ENCODE data around the gene PSME2. TPM values are rescaled to one million over a fixed set of nuclear protein-coding genes. Genes with fewer than 3 reads are reported as not detected.

PSME2 gene
- total and polyA plus RNA-seq, 2 of the 13 experiments (the other 11 are each of a cell fraction or from before 2014, with no cell fraction given) = 332 to 716 TPM

DNA sequence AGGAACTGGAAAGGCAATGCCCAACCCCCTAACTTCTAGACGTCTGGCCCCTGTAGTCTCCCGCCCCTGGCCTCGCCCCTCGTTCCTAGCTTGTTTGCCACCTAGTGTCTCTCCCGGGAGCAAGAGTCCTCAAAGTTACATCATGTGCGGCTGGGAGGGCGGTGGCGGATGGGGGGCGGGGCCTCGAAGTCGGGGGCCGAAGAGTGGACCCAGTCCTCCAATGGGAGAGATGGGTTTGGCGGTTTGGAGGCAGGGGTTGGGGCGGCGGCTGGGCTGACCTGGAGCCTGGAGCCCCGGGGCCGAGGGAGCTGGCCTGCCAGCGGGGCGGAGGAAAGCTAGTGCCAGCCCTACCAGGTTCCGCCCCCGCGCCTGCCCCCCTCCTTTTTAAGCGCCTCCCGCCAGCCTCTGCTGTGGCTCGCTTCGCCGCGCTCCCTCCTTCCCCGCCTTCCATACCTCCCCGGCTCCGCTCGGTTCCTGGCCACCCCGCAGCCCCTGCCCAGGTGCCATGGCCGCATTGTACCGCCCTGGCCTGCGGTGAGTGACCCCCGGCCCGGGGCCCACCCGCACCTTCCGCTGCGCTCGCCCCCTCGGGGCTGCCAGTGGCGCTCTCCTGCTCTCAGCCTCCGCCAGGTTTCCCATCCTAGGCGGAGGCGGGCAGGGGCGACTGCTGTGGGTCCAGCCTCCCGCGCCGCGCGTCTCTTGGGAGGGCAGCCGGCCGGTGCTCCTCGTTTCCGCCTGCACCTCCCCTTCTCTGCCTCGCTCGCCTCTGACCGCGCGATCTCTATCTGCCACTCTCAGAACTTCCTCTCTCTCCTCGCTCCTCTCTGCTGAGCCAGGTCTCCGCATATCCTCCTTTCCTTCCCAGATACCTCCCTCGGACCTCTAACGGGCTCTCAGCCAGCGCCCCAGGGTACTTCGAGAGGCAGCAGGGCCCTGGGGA lies 52.2 kb downstream of the PSME2 start, which contains the start of gene PCK2 (continued):
- peak; percentile 90; the same call in 1 of the 2 replicates for TF ChIP-seq HINFP (CRISPR knock-in tag; IDR thresholded peaks at IDR 0.05; ENCODE audit: low read depth)
- TF ChIP-seq DNMT3B (CRISPR knock-in tag; conservative IDR thresholded peaks at IDR 0.05) = no peak; the same call in 1 of the 2 replicates
- no peak for TF ChIP-seq ZNF703 (CRISPR knock-in tag; IDR thresholded peaks at IDR 0.05; ENCODE audit: borderline replicate concordance)
- TF ChIP-seq ZNF260 (CRISPR knock-in tag; IDR thresholded peaks at IDR 0.05; ENCODE audit: borderline replicate concordance, low read depth) = peak; percentile 96; the same call in 1 of the 2 replicates
- peak; percentile 79 for TF ChIP-seq HOXA3 (CRISPR knock-in tag; IDR thresholded peaks at IDR 0.05)
- TF ChIP-seq, protein P1, sequence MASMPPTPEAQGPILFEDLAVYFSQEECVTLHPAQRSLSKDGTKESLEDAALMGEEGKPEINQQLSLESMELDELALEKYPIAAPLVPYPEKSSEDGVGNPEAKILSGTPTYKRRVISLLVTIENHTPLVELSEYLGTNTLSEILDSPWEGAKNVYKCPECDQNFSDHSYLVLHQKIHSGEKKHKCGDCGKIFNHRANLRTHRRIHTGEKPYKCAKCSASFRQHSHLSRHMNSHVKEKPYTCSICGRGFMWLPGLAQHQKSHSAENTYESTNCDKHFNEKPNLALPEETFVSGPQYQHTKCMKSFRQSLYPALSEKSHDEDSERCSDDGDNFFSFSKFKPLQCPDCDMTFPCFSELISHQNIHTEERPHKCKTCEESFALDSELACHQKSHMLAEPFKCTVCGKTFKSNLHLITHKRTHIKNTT (CRISPR knock-in tag; IDR thresholded peaks at IDR 0.05) = peak; percentile 92; the same call in 1 of the 2 replicates
- peak; percentile 96 for TF ChIP-seq TOPORS (CRISPR knock-in tag; IDR thresholded peaks at IDR 0.05)
- peak; percentile 80 for TF ChIP-seq ZNF557 (CRISPR knock-in tag; IDR thresholded peaks at IDR 0.05)
- peak; percentile 96 for TF ChIP-seq SP5 (CRISPR knock-in tag; IDR thresholded peaks at IDR 0.05; ENCODE audit: borderline replicate concordance, low read depth)
- TF ChIP-seq ZNF274 (CRISPR knock-in tag; IDR thresholded peaks at IDR 0.05) = peak; percentile 98
- TF ChIP-seq, protein P2, sequence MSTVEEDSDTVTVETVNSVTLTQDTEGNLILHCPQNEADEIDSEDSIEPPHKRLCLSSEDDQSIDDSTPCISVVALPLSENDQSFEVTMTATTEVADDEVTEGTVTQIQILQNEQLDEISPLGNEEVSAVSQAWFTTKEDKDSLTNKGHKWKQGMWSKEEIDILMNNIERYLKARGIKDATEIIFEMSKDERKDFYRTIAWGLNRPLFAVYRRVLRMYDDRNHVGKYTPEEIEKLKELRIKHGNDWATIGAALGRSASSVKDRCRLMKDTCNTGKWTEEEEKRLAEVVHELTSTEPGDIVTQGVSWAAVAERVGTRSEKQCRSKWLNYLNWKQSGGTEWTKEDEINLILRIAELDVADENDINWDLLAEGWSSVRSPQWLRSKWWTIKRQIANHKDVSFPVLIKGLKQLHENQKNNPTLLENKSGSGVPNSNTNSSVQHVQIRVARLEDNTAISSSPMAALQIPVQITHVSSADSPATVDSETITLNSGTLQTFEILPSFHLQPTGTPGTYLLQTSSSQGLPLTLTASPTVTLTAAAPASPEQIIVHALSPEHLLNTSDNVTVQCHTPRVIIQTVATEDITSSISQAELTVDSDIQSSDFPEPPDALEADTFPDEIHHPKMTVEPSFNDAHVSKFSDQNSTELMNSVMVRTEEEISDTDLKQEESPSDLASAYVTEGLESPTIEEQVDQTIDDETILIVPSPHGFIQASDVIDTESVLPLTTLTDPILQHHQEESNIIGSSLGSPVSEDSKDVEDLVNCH (CRISPR knock-in tag; IDR thresholded peaks at IDR 0.05) = no peak; the same call in 1 of the 2 replicates
- TF ChIP-seq PHF5A (CRISPR knock-in tag; IDR thresholded peaks at IDR 0.05; ENCODE audit: low read depth, unreplicated experiment) = peak; percentile 93
- TF ChIP-seq NCOA2 (CRISPR knock-in tag; IDR thresholded peaks at IDR 0.05) = peak; percentile 82
- TF ChIP-seq U2AF1 (optimal IDR thresholded peaks at IDR 0.05; ENCODE audit: low read depth, low read length) = no peak
- no peak for TF ChIP-seq ATF1 (CRISPR knock-in tag; IDR thresholded peaks at IDR 0.05)
- peak; percentile 97; the same call in 1 of the 2 replicates for TF ChIP-seq KLF13 (CRISPR knock-in tag; IDR thresholded peaks at IDR 0.05)
- no peak for TF ChIP-seq ZMYM4 (CRISPR knock-in tag; IDR thresholded peaks at IDR 0.05)
- TF ChIP-seq, protein P3, sequence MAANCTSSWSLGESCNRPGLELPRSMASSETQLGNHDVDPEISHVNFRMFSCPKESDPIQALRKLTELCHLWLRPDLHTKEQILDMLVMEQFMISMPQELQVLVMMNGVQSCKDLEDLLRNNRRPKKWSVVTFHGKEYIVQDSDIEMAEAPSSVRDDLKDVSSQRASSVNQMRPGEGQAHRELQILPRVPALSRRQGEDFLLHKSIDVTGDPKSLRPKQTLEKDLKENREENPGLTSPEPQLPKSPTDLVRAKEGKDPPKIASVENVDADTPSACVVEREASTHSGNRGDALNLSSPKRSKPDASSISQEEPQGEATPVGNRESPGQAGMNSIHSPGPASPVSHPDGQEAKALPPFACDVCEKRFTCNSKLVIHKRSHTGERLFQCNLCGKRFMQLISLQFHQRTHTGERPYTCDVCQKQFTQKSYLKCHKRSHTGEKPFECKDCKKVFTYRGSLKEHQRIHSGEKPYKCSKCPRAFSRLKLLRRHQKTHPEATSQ (CRISPR knock-in tag; IDR thresholded peaks at IDR 0.05; ENCODE audit: borderline replicate concordance) = peak; percentile 99
- TF ChIP-seq MBNL3 (CRISPR knock-in tag; conservative IDR thresholded peaks at IDR 0.05) = no peak
- peak; percentile 83 for TF ChIP-seq RAD21 (CRISPR knock-in tag; IDR thresholded peaks at IDR 0.05)
- no peak for TF ChIP-seq CHD4 (IDR thresholded peaks at IDR 0.05; ENCODE audit: borderline replicate concordance, low read length)
- 0 out of 2 replicates have a peak, but pooled peaks have one; percentile 23 for TF ChIP-seq HDAC6 (IDR thresholded peaks at IDR 0.05; ENCODE audit: low read depth, low read length)
- no peak for TF ChIP-seq ZNF562 (CRISPR knock-in tag; IDR thresholded peaks at IDR 0.05; ENCODE audit: borderline replicate concordance)
- peak; percentile 93; the same call in 1 of the 2 replicates for TF ChIP-seq ZFP62 (CRISPR knock-in tag; IDR thresholded peaks at IDR 0.05)
